Measurements from ENCODE around the gene CCN5.
"Not testable (repeated sequence)": the region's sequence is repeated elsewhere in the genome, so short reads cannot be mapped to it uniquely, and the experiment has no call there.

CCN5 gene

GRCh38 chr20:44762466-44763140 is 47.4 kb downstream of the CCN5 start:
- TF ChIP-seq CTCF (IDR thresholded peaks at IDR 0.05; ENCODE audit: insufficient read depth, low read length, missing control alignments) = no peak
- CTCF ChIA-PET = no interaction called here
- POLR2A ChIA-PET = no interaction called here
- H3K4me3 ChIP-seq (ENCODE audit: low read depth, low read length) = no peak overlapping the region
- no peak for DNase-seq (ENCODE audit: low read depth, low spot score)

- H3K4me3 ChIP-seq (ENCODE audit: low read depth, low read length); POLR2A ChIA-PET; CTCF ChIA-PET; DNase-seq (ENCODE audit: low read depth, low spot score): not testable (repeated sequence)
Measured at GRCh38 chr20:44763798-44764197, 48.6 kb downstream of the CCN5 start.

- no peak for DNase-seq (ENCODE audit: low read depth, low spot score)
- no peak for TF ChIP-seq CTCF (IDR thresholded peaks at IDR 0.05; ENCODE audit: insufficient read depth, low read length, missing control alignments)
- H3K4me3 ChIP-seq (ENCODE audit: low read depth, low read length) = no peak overlapping the region
- ChIA-PET POLR2A (no interaction called here), CTCF (interaction anchor here (1.3 kb wide), 1 partner anchor 9 kb away, joined by 3 read pairs; no protein-coding TSS in a partner anchor)
Measured at GRCh38 chr20:44765091-44765490, 49.9 kb downstream of the CCN5 start.

GRCh38 chr20:44765701-44766347 is 50.7 kb downstream of the CCN5 start:
- POLR2A ChIA-PET = no interaction called here
- H3K4me3 ChIP-seq (ENCODE audit: low read depth, low read length) = no peak overlapping the region
- TF ChIP-seq CTCF (IDR thresholded peaks at IDR 0.05; ENCODE audit: insufficient read depth, low read length, missing control alignments) = no peak
- no peak for DNase-seq (ENCODE audit: low read depth, low spot score)
- CTCF ChIA-PET = interaction anchor here (0.8 to 4.6 kb wide), 3 partner anchors 10 to 37 kb away, joined by 3 to 25 read pairs (median 3); no protein-coding TSS in a partner anchor

- CTCF ChIA-PET = interaction anchor here (4.6 kb wide), 1 partner anchor 21 kb away, joined by 25 read pairs; no protein-coding TSS in a partner anchor
- no peak for DNase-seq (ENCODE audit: low read depth, low spot score)
- no peak overlapping the region for H3K4me3 ChIP-seq (ENCODE audit: low read depth, low read length)
- POLR2A ChIA-PET = no interaction called here
- no peak for TF ChIP-seq CTCF (IDR thresholded peaks at IDR 0.05; ENCODE audit: insufficient read depth, low read length, missing control alignments)
Measured at GRCh38 chr20:44768256-44768655, 53.1 kb downstream of the CCN5 start.

- ChIA-PET POLR2A (no interaction called here), CTCF (interaction anchor here (4.6 kb wide), 1 partner anchor 22 kb away, joined by 25 read pairs; no protein-coding TSS in a partner anchor)
- no peak for TF ChIP-seq CTCF (IDR thresholded peaks at IDR 0.05; ENCODE audit: insufficient read depth, low read length, missing control alignments)
- H3K4me3 ChIP-seq (ENCODE audit: low read depth, low read length) = no peak overlapping the region
- DNase-seq (ENCODE audit: low read depth, low spot score) = no peak
Measured at GRCh38 chr20:44768854-44769480, 53.8 kb downstream of the CCN5 start.

All from AG04449 (cell line).